HuH-7 (cell line): ENCODE data around the gene ABCC9.

Experiments
- DNase-seq: peaks from one replicate; pipeline ENCODE4 v3.0.0; 2011; ENCODE audit warnings: low spot score

Gene ABCC9

DNA sequence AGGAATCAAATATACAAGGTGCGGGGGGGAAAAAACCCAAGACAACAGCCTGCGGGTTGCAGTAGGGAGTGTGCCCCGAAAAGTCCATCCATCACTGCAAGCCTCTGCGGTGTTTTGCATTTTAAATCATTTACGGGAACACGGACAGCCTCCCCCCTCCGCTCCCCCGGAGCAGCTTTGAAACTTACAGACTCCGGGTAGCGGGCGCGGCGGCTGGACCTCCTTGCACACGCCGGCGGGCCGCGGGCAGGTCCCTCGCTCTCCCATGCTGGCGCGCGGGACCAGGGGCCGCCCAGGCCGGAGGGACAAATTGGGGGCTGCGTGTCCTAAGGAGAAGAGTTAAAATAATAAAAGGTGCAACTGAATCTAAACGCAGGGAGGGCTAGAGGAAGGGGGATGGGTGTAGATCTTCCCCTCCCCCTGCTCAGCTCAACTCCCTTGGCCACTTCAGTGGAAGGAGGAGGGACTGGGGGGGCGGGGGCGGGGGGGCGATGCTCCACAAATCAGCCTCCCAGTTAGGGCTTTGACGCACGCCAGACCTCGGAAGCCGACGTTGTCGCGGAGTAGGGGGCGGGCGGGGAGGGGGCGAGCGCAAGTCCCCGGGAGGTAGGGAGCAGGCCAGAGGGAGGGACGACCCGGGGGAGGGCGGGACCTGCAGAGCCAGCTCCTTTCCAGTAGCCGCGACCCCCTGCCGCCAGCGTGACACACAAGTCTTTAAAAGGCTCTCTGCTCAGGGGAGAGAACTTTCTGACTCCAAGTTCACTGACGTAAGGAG, 166.7 kb downstream of the ABCC9 start, which contains the start of gene KCNJ8:
Gene KCNJ8 (minus strand): TSS at position 349 of the 775 bp plus-strand sequence. CDS start 1,090 bp downstream, outside the sequence.
- peak; percentile 57 for DNase-seq

DNA sequence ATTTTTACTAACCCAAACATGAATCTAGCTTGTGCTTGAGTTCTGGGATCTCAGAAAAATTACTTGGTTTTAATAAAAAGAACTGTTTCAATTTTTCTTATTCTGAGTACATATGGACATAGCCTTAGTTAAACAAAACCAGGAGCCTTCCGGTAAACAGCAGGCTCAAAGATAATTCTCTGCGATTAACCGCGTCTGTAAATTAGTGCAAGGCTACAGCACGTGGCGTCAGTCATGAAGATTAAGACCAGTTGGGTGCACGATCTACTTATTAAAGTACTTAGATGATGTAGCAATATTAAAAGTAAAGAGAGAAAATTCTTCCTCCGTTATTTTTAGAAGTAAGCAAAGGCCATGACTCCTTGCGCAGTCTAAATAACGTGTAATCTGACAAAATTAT, 167.4 kb downstream of the ABCC9 start:
- no peak for DNase-seq

DNA sequence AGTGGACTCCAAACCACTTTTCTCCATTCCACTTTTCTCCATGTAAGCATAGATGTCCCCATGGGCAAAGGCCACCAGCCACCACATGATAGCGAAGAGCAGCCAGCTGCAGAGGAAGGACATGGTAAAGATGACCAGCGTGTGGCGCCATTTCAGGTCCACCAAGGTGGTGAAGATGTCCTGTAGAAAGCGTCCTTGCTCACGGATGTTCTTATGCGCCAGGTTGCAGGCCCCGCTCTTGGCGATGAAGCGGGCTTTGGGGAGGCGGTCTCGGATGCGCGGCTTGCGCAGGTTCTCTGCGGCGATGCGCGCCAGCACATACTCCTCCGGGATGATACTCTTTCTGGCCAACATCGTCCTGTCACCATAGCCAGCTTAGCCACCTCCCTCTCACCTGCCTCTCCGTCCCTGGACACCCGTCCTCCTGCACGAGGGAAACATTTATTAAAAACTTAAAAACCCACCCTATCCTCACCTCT, 167.9 kb downstream of the ABCC9 start:
- DNase-seq = peak; percentile 61

DNA sequence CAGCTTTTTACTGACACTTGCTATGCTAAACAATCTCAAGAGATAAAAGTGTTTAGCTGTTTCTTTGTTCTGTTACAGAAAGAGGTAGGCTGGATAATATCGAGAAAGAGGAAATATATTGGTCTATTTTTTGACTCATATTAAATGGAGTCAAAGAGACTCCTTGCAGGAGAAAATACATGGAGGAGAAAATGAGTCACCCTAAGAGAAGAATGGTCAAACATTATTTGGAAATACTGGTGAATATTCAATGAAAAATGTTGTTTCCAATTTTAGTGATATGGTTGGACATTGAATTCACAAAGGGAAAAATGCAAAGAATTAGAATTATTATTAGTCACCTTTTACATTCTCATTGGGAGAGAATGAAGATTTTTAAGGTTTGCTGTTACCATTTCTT, 169.9 kb downstream of the ABCC9 start:
- no peak for DNase-seq

DNA sequence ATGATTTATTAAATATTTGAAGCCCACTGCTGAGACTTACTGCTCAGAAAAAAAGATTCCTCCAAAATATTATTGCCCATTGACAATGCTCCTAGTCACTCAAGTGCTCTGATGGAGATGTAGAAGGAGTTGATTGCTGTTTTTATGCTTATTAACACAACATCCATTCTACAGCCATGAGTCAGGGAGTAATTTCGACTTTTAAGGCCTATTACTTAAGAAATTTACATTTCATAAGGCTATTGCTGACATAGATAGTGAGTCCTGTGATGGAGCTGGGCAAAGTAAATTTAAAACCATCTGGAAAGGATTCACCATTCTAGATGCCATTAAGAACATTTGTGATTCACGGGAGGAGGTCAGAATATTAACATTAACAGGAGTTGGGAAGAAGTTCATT, 171.9 kb downstream of the ABCC9 start:
- no peak for DNase-seq

DNA sequence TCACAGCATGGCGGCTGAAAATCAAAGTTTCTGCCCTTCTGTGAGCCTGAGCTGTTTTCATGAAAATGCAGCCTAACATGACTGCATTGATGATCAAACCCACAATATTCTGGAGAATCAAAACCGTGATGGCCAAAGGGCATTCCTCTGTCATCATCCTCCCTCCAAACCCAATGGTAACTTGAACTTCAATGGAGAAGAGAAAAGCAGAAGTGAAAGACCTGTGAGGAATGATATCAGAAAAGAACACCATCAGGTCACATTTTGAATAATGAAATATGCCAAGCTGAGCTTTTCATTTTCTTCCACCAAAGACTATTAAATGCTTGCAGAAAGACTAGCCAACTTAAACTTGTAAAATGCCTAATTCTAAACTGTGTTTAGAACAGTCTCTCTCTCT, 174.8 kb downstream of the ABCC9 start:
- DNase-seq = no peak

DNA sequence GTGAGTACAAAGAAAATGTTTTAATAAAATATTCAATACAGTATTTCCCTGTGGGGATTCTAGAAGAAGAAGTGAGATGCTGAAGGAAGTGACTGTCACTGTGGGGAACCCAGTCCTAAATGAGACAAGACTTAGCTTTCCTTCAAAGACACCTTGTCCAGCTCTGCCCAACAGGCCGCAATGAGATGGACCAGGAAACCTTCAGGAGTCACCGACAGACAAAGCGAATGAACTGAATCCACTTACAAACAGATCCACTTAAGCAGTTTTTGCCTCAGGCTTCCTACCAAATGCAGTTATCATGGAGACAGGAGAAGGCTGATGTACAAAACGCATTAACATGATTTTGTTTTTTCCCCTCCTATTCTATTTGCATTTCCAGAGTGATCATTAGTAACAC, 176.3 kb downstream of the ABCC9 start:
- DNase-seq = no peak

DNA sequence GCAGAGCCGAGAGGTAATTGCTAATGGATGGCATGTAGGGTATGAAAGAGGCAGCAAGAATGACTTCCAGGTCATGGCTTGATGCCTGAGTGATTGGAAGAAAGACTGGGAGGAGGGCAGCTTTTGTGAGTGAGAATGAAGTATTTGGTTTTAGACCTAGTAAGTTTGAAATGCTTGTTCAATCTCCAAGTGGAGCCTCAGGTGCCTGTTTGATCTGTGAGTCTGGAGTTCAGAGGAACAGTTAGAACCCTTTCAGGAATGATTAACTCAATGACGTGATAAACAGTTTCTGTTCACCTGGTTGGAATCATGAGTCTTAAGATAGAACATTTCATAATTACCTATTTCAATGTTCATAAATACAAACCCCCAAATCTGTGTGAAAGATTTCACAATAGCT, 177.2 kb downstream of the ABCC9 start:
- DNase-seq = no peak

DNA sequence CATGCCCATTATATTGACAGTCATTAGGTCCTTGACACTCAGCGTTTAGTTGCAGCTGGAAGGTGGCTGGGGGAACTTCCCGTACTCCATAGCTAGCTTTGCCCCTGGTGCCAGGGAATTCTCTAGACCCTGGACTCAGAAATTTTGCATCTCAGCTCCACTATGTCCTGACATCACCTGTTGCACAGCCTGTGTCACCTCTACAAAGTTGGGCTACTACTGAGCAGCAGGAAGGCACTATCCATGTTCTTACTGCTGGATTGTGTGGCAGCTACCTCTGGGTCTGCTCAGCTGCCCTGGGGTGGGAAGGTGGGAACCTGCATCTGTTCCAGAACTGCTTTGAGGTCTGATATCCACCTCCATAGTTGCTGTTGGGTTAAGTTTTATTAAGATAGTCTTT, 177.7 kb downstream of the ABCC9 start:
- no peak for DNase-seq

DNA sequence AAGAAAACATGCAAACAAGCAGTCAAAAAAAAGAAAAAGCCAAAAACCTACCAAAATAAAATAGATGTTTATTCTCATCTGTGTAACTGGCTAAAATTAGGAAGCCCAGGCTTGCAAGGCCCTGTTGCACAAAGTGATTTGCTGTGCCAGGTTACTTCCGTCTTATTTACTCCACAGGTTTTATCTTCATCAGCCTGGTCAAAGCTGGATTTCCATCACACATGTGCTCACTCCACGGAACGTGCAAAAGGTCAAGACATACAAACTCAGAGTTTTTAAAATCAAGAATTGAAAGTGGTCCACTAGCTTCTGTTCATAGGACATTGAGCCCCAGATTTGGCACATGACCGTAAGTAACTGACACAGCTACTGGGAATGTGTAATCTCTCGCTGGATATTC, 181.5 kb downstream of the ABCC9 start:
- DNase-seq = no peak

DNA sequence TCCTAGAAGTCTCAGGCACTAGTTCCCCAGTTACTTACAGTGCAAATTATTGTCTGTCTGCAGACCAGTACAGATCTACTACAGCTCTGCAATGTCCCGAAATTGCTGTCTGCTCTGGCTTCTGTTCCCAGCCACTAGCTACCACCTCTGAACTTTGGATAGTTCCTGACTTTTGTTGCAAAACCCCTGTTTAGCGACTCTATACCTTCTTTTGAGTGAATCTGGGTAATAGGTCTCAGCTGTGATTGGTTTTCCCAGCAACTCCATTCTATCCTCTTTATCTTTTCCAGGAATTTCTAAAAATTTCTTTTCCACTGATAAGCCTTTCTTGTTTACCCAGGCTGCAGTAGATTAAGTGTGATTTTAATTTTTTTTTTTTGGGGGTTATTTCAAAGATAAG, 183.5 kb downstream of the ABCC9 start:
- DNase-seq = no peak

DNA sequence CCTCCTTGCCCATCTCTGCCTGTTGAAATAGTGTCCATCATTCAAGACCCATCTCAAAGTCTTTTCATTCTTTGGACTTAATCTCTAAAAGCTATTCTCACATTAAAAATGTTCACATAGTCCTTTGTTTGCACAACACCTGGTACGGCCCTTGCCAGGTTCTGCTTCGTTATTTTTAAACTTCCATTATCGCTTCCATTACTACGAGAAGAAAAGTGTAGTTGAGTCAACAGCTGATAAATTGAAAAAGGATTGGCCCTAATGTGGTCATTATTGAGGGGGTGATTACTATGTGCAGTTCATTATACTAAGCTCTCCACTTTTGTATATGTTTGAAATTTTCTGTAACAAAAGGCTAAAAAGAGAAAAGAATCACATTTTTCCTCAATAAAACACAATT, 184.5 kb downstream of the ABCC9 start:
- no peak for DNase-seq

DNA sequence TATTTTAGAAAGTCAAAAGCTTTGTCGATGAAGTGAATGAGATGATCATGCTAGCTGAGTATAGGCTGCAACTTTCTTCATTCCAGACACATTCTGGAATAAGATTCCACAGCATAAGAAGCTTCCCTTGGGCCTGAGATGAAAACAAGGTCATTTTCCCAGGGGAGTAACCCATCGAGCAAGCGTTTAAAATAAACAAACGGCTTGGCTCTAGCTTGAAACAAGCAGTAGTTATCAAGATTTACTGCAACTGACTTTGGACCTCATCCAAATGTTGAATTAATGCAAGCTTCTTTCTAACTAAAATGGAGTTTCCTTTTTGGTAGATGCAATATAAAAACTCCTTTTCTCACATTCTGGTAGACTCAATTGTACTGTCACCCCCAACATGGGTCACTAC, 189.7 kb downstream of the ABCC9 start:
- no peak for DNase-seq
